D721Med (cell line): Measurements from ENCODE around the gene RTEL1.
"Not testable (repeated sequence)": the region's sequence is repeated elsewhere in the genome, so short reads cannot be mapped to it uniquely, and the experiment has no call there.

Experiments
- DNase-seq: peaks from one replicate; pipeline ENCODE4 v3.0.0; 2011; ENCODE audit warnings: low spot score; ENCODE audit not compliant: insufficient read length
- FAIRE-seq: peaks from 2 replicates; lab custom pipeline; 2011; peaks lifted over from hg19 to GRCh38; lab: Jason Lieb, UNC
- CTCF ChIP-seq: IDR thresholded peaks from 2 replicates; pipeline ENCODE4 v1.5.1; 2012; ENCODE audit warnings: mild to moderate bottlenecking, control low read depth; ENCODE audit not compliant: insufficient read depth; ENCODE audit errors: missing control alignments

Gene RTEL1

GRCh38 chr20:63665708-63666107 is 7.6 kb downstream of the RTEL1 start:
- FAIRE-seq: no peak
- no peak for TF ChIP-seq CTCF
- no peak for DNase-seq

GRCh38 chr20:63667858-63668257 is 9.7 kb downstream of the RTEL1 start:
- DNase-seq (no peak), FAIRE-seq (no peak)
- no peak for TF ChIP-seq CTCF

- DNase-seq (no peak), FAIRE-seq (no peak)
- TF ChIP-seq CTCF: no peak
Measured at GRCh38 chr20:63668351-63668750, 10.2 kb downstream of the RTEL1 start.

GRCh38 chr20:63671695-63672094 is 13.6 kb downstream of the RTEL1 start:
- not testable (repeated sequence) for FAIRE-seq, DNase-seq

- FAIRE-seq (no peak), DNase-seq (no peak)
- no peak for TF ChIP-seq CTCF
Measured at GRCh38 chr20:63672666-63673065, 14.6 kb downstream of the RTEL1 start.

GRCh38 chr20:63673951-63674350 is 15.8 kb downstream of the RTEL1 start:
- FAIRE-seq (no peak), DNase-seq (no peak)
- TF ChIP-seq CTCF: no peak

- DNase-seq (no peak), FAIRE-seq (no peak)
- TF ChIP-seq CTCF: no peak
Measured at GRCh38 chr20:63675681-63676368, 17.7 kb downstream of the RTEL1 start.
